H9 (cell line): Measurements from ENCODE around the gene ABCA3. TPM values are rescaled to one million over a fixed set of nuclear protein-coding genes. Genes with fewer than 3 reads are reported as not detected.

ENCODE experiments used
- DNase-seq: peaks from one replicate; pipeline ENCODE4 v3.0.0-alpha.2; 2017
- H2AFZ ChIP-seq: one replicate; pipeline ENCODE4 v1.6.1; 2013; ENCODE audit warnings: mild to moderate bottlenecking, low read length, control low read depth, moderate library complexity
- H2AK5ac ChIP-seq: 2 replicates; pipeline ENCODE4 v1.6.1; 2013; ENCODE audit warnings: low read length, control low read depth, mixed read lengths; ENCODE audit not compliant: insufficient read length
- H2BK120ac ChIP-seq: one replicate; pipeline ENCODE4 v1.6.1; 2013; ENCODE audit warnings: low read depth, mild to moderate bottlenecking, low read length, control low read depth, inconsistent platforms; ENCODE audit not compliant: poor library complexity, severe bottlenecking
- H2BK12ac ChIP-seq: 2 replicates; pipeline ENCODE4 v1.6.1; 2013; ENCODE audit warnings: low read length, control low read depth, mixed read lengths, low read depth; ENCODE audit not compliant: insufficient read length
- H2BK15ac ChIP-seq: 2 replicates; pipeline ENCODE4 v1.6.1; 2013; ENCODE audit warnings: low read depth, low read length, control low read depth
- H2BK20ac ChIP-seq: one replicate; pipeline ENCODE4 v1.6.1; 2013; ENCODE audit warnings: low read depth, mild to moderate bottlenecking, low read length, control low read depth, inconsistent platforms; ENCODE audit not compliant: poor library complexity, severe bottlenecking
- H2BK5ac ChIP-seq: 2 replicates; pipeline ENCODE4 v1.6.1; 2013; ENCODE audit warnings: low read length, control low read depth, mixed read lengths; ENCODE audit not compliant: insufficient read length
- H3K14ac ChIP-seq: 2 replicates; pipeline ENCODE4 v1.6.1; 2013; ENCODE audit warnings: low read length, control low read depth; ENCODE audit not compliant: insufficient read depth
- H3K18ac ChIP-seq: 2 replicates; pipeline ENCODE4 v1.6.1; 2013; ENCODE audit warnings: low read depth, mild to moderate bottlenecking, mixed read lengths, low read length, control low read depth; ENCODE audit not compliant: insufficient read length
- H3K23ac ChIP-seq: 2 replicates; pipeline ENCODE4 v1.6.1; 2013; ENCODE audit warnings: low read length, control low read depth, mixed read lengths, low read depth; ENCODE audit not compliant: insufficient read length
- H3K23me2 ChIP-seq: 2 replicates; pipeline ENCODE4 v1.6.1; 2013; ENCODE audit warnings: low read depth, mild to moderate bottlenecking, mixed read lengths, low read length, control low read depth; ENCODE audit not compliant: insufficient read length, poor library complexity, severe bottlenecking
- H3K27ac ChIP-seq: 2 replicates; pipeline ENCODE4 v1.5.1; 2013; ENCODE audit warnings: low read length, control low read depth, mixed read lengths, low read depth; ENCODE audit not compliant: insufficient read length
- H3K27me3 ChIP-seq: 2 replicates; pipeline ENCODE4 v1.6.1; 2013; ENCODE audit warnings: low read length, control low read depth, inconsistent platforms; ENCODE audit not compliant: insufficient read depth
- H3K4ac ChIP-seq: 2 replicates; pipeline ENCODE4 v1.6.1; 2013; ENCODE audit warnings: low read depth, mild to moderate bottlenecking, control low read depth, inconsistent platforms, low read length, moderate library complexity
- H3K4me1 ChIP-seq: 2 replicates; pipeline ENCODE4 v1.6.1; 2013; ENCODE audit warnings: low read length, control low read depth, inconsistent platforms; ENCODE audit not compliant: insufficient read depth
- H3K4me2 ChIP-seq: 2 replicates; pipeline ENCODE4 v1.6.1; 2013; ENCODE audit warnings: low read length, control low read depth, mixed read lengths; ENCODE audit not compliant: insufficient read length, insufficient read depth
- H3K56ac ChIP-seq: 2 replicates; pipeline ENCODE4 v1.6.1; 2013; ENCODE audit warnings: low read depth, mild to moderate bottlenecking, mixed read lengths, low read length, control low read depth; ENCODE audit not compliant: insufficient read length
- H3K79me1 ChIP-seq: 2 replicates; pipeline ENCODE4 v1.6.1; 2013; ENCODE audit warnings: low read depth, mild to moderate bottlenecking, moderate library complexity, low read length, control low read depth, inconsistent platforms; ENCODE audit not compliant: insufficient read depth, poor library complexity, severe bottlenecking
- H3K79me2 ChIP-seq: 2 replicates; pipeline ENCODE4 v1.6.1; 2013; ENCODE audit warnings: low read length, control low read depth, inconsistent platforms; ENCODE audit not compliant: insufficient read depth
- H3K9ac ChIP-seq: 2 replicates; pipeline ENCODE4 v1.6.1; 2013; ENCODE audit warnings: low read length, control low read depth, mixed read lengths; ENCODE audit not compliant: insufficient read length; ENCODE audit errors: extremely low read depth
- H3K9me3 ChIP-seq: one replicate; pipeline ENCODE4 v1.6.1; 2013; ENCODE audit warnings: low read depth, low read length, inconsistent platforms; ENCODE audit not compliant: control insufficient read depth
- H3T11ph ChIP-seq: one replicate; pipeline ENCODE4 v1.6.1; 2013; ENCODE audit warnings: mild to moderate bottlenecking, low read length, control low read depth, inconsistent platforms
- H4K20me1 ChIP-seq: one replicate; pipeline ENCODE4 v1.6.1; 2013; ENCODE audit not compliant: control insufficient read depth, insufficient read length, insufficient read depth
- H4K5ac ChIP-seq: 2 replicates; pipeline ENCODE4 v1.6.1; 2013; ENCODE audit warnings: low read depth, mild to moderate bottlenecking, mixed read lengths, low read length, control low read depth; ENCODE audit not compliant: insufficient read length
- H4K8ac ChIP-seq: replicated peaks from 2 replicates; pipeline ENCODE4 v1.6.1; 2013; ENCODE audit warnings: low read length, control low read depth, mixed read lengths, low read depth; ENCODE audit not compliant: insufficient read length
- H4K91ac ChIP-seq: 2 replicates; pipeline ENCODE4 v1.6.1; 2013; ENCODE audit warnings: low read depth, mild to moderate bottlenecking, moderate library complexity, mixed read lengths, low read length, control low read depth; ENCODE audit not compliant: insufficient read length
- H3K27ac Mint-ChIP-seq, 3 experiments: 2 replicates in 2 of 3; 3 replicates in 1 of 3; pipeline ENCODE4 v1.8.0; 2020 to 2021; ENCODE audit warnings: mixed read lengths in 3 of 3, mild to moderate bottlenecking in 1 of 3, moderate library complexity in 1 of 3
- H3K27me3 Mint-ChIP-seq: 2 replicates; pipeline ENCODE4 v1.8.0; 2021; ENCODE audit warnings: low read depth, mild to moderate bottlenecking, moderate library complexity, mixed read lengths
- H3K36me3 Mint-ChIP-seq, 3 experiments: 2 replicates in 2 of 3; 3 replicates in 1 of 3; pipeline ENCODE4 v1.8.0; 2020 to 2021; ENCODE audit warnings: low read depth in 3 of 3, mixed read lengths in 3 of 3; ENCODE audit not compliant: insufficient read depth in 1 of 3
- H3K4me1 Mint-ChIP-seq, 2 experiments: 2 replicates each; pipeline ENCODE4 v1.8.0; 2020; ENCODE audit warnings: mixed read lengths in 2 of 2
- H3K4me3 Mint-ChIP-seq, 2 experiments: 2 replicates in 1 of 2; 3 replicates in 1 of 2; pipeline ENCODE4 v1.8.0; 2020 to 2021; ENCODE audit warnings: mild to moderate bottlenecking in 2 of 2, mixed read lengths in 2 of 2, moderate library complexity in 1 of 2
- H3K9me3 Mint-ChIP-seq, 2 experiments: 2 replicates in 1 of 2; 3 replicates in 1 of 2; pipeline ENCODE4 v1.8.0; 2020; ENCODE audit warnings: mild to moderate bottlenecking in 2 of 2, mixed read lengths in 2 of 2, moderate library complexity in 1 of 2
- WGBS: extraction: QIAGEN DNeasy Blood & Tissue Kit; methylation state at CpG from one replicate; pipeline ENCODE4 v1.1.7; 2013; ENCODE audit warnings: missing lambda C conversion rate, low lambda C conversion rate, mixed read lengths; ENCODE audit not compliant: insufficient read length; ENCODE audit errors: extremely low coverage; 5-methylcytosine and 5-hydroxymethylcytosine counted together
- total RNA-seq: library from RNA; stranded (reverse); gene quantifications from 2 replicates; pipeline ENCODE4 v1.2.1, GENCODE V29; 2021
- TF ChIP-seq, protein P1 (sequence below): fragments of 200-600 bp; sonication (generic); conservative IDR thresholded peaks from 3 replicates; pipeline ENCODE4 v1.8.0; 2021; ENCODE audit warnings: antibody characterized with exemption, mild to moderate bottlenecking

The ABCA3 gene
- total RNA-seq, 1 experiment from 2014 or later, result 8.0 TPM

DNA sequence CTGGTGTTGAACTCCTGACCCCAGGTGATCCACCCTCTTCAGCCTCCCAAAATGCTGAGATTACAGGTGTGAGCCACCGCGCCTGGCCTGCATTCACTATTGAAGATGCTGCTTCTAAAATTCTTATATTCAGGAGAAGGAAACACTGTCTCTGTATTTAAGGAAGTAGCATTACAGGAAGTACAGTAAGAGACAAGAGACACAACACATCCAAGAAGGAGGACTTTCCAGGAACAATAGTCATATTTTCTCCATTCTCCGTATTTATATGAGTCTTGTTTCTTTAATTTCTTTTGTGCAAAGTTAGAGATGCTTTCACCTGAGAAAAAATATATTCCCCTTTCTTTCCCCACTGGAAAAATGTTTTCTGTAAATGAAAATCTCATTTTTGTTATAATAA, 18.3 kb upstream of the ABCA3 start:
- Mint-ChIP-seq H3K4me1 (no peaks in the 10 kb centered on the region), H3K27me3 (peaks cover 38% of the 10 kb centered on the region), H3K27ac (no peak overlapping the region), H3K4me3 (no peak overlapping the region), H3K36me3 (peaks cover 0 to 6% (median 0%) of the 10 kb centered on the region in 3 experiments; a peak in 3 of 7 replicates), H3K9me3 (peaks cover 2 to 9% of the 10 kb centered on the region in 2 experiments; a peak in 3 of 5 replicates)
- Histone ChIP-seq H2BK15ac (no peak overlapping the region), H2BK12ac (no peak overlapping the region), H4K91ac (no peak overlapping the region), H3K27me3 (0 out of 2 replicates have a peak, but pooled peaks cover 2% of the 10 kb centered on the region), H3K79me1 (no peaks in the 10 kb centered on the region), H3T11ph (no peak overlapping the region), H3K23ac (no peak overlapping the region), H3K4ac (no peak overlapping the region), H2BK120ac (no peak overlapping the region), H2BK20ac (no peak overlapping the region), H3K23me2 (no peaks in the 10 kb centered on the region), H3K18ac (no peak overlapping the region), H3K9me3 (no peaks in the 10 kb centered on the region), H2BK5ac (no peak overlapping the region), H2AK5ac (no peak overlapping the region), H4K5ac (no peak overlapping the region), H3K27ac (no peak overlapping the region), H3K56ac (no peak overlapping the region), H3K9ac (no peak overlapping the region), H4K20me1 (no peaks in the 10 kb centered on the region), H3K14ac (no peak overlapping the region), H3K79me2 (no peaks in the 10 kb centered on the region), H3K4me2 (no peak overlapping the region), H2AFZ (no peak overlapping the region), H4K8ac (no peak overlapping the region), H3K4me1 (no peaks in the 10 kb centered on the region)
- TF ChIP-seq, protein P1, sequence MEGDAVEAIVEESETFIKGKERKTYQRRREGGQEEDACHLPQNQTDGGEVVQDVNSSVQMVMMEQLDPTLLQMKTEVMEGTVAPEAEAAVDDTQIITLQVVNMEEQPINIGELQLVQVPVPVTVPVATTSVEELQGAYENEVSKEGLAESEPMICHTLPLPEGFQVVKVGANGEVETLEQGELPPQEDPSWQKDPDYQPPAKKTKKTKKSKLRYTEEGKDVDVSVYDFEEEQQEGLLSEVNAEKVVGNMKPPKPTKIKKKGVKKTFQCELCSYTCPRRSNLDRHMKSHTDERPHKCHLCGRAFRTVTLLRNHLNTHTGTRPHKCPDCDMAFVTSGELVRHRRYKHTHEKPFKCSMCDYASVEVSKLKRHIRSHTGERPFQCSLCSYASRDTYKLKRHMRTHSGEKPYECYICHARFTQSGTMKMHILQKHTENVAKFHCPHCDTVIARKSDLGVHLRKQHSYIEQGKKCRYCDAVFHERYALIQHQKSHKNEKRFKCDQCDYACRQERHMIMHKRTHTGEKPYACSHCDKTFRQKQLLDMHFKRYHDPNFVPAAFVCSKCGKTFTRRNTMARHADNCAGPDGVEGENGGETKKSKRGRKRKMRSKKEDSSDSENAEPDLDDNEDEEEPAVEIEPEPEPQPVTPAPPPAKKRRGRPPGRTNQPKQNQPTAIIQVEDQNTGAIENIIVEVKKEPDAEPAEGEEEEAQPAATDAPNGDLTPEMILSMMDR, result no peak
- DNase-seq, result no peak
- WGBS, result no CpG with 5 or more reads among the region's 3 CpGs
